Activated naive CD4-positive, alpha-beta T cell treated with anti-CD3 and anti-CD28 coated beads, Interleukin-2, amount 10 ng/mL, durations not matched to agents 7 days and 5 days (primary cell): ENCODE results near the gene SLC35F4.
"Not testable (repeated sequence)": the region's sequence is repeated elsewhere in the genome, so short reads cannot be mapped to it uniquely, and the experiment has no call there.

Experiments used
- CTCF ChIA-PET: fragments of 350-600 bp; sonication (Branson Sonifier 250); formaldehyde crosslinking; loops from one replicate; lab custom pipeline; 2021; ENCODE audit warnings: antibody characterized with exemption; lab: Charles Lee
- DNase-seq: peaks from one replicate; pipeline ENCODE4 v3.0.0-alpha.2; 2020
- H3K27ac Mint-ChIP-seq: one replicate; pipeline ENCODE4 v1.8.0; 2021; ENCODE audit warnings: mild to moderate bottlenecking, moderate library complexity, mixed read lengths
- H3K27me3 Mint-ChIP-seq: one replicate; pipeline ENCODE4 v1.8.0; 2021; ENCODE audit warnings: mild to moderate bottlenecking, mixed read lengths
- H3K36me3 Mint-ChIP-seq: one replicate; pipeline ENCODE4 v1.8.0; 2021; ENCODE audit warnings: mixed read lengths
- H3K4me1 Mint-ChIP-seq: one replicate; pipeline ENCODE4 v1.8.0; 2021; ENCODE audit warnings: mixed read lengths
- H3K4me3 Mint-ChIP-seq: one replicate; pipeline ENCODE4 v1.8.0; 2021; ENCODE audit warnings: mild to moderate bottlenecking, moderate library complexity, mixed read lengths
- H3K9me3 Mint-ChIP-seq: one replicate; pipeline ENCODE4 v1.8.0; 2021; ENCODE audit warnings: mixed read lengths

The SLC35F4 gene

DNA sequence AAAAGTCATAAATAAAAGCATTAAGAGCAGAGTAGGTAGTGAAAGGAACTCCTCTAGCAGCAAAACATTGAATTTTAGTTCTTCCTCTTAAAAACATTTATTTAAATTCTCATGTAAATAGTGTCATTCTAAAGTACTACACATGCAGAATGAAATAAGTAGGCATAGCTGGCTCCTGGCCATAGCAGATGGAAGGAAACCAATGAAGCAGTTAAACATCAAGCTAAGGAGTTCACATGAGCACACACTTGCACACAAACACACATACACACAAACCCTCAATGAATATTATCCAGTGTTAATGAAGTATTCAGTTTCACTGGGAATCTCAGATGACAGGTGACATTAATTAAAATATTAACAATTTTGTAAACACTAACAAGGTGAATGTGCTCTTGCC is 69.3 kb downstream of the SLC35F4 start:
- peaks cover 1% of the 10 kb centered on the region for H3K9me3 Mint-ChIP-seq

DNA sequence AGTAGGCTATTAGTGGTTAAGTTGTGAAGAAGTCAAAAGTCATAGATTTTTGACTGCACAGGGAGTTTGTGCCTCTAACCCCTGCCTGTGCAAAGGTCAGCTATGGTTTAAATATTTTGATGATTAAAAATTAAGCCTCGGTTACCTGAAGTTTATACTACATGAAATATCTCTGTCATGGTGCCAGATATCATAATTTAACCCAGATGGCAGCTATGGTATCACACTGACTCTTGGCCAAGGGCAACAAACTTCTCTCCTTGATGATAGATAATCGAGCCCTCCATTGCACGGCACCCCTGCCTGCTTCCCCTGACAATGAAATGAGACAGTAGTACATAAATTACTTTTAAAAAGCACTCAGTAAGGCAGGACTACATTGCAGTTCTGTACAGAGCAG is 80.8 kb downstream of the SLC35F4 start:
- H3K27ac Mint-ChIP-seq = no peak overlapping the region
- H3K36me3 Mint-ChIP-seq = no peaks in the 10 kb centered on the region
- DNase-seq = no peak
- peaks cover 21% of the 10 kb centered on the region for H3K9me3 Mint-ChIP-seq
- H3K4me1 Mint-ChIP-seq = no peaks in the 10 kb centered on the region
- CTCF ChIA-PET = no interaction called here
- H3K27me3 Mint-ChIP-seq = no peaks in the 10 kb centered on the region
- no peak overlapping the region for H3K4me3 Mint-ChIP-seq

More for the DNA sequence above, 69.3 kb downstream of the SLC35F4 start:
- no peak overlapping the region for H3K4me3 Mint-ChIP-seq
- no peaks in the 10 kb centered on the region for H3K36me3 Mint-ChIP-seq
- no peak for DNase-seq
- H3K27me3 Mint-ChIP-seq = no peaks in the 10 kb centered on the region
- no peak overlapping the region for H3K27ac Mint-ChIP-seq
- CTCF ChIA-PET = no interaction called here
- H3K4me1 Mint-ChIP-seq = no peaks in the 10 kb centered on the region

DNA sequence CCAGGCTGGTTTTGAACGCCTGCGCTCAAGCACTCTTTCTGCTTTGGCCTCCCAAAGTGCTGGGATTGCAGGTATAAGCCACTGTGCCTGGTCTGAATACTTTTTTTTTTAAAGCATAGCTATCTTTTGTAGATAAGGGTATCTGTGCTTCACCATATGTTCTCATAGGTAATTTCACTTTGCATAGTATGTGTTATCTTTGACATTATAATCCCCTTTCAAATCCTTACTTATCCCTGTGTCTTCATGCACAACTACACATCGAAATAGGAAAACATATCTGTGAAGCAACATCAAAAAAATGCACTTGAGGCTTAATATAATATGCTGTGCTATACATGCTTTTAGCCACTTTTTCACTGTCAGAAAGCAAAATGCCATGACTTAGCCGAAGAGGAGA is 94.1 kb downstream of the SLC35F4 start:
- Mint-ChIP-seq H3K27me3 (no peaks in the 10 kb centered on the region), H3K4me1 (no peaks in the 10 kb centered on the region), H3K9me3 (peaks cover 6% of the 10 kb centered on the region), H3K36me3 (no peaks in the 10 kb centered on the region), H3K4me3 (no peak overlapping the region), H3K27ac (no peak overlapping the region)
- DNase-seq = no peak
- CTCF ChIA-PET = no interaction called here

DNA sequence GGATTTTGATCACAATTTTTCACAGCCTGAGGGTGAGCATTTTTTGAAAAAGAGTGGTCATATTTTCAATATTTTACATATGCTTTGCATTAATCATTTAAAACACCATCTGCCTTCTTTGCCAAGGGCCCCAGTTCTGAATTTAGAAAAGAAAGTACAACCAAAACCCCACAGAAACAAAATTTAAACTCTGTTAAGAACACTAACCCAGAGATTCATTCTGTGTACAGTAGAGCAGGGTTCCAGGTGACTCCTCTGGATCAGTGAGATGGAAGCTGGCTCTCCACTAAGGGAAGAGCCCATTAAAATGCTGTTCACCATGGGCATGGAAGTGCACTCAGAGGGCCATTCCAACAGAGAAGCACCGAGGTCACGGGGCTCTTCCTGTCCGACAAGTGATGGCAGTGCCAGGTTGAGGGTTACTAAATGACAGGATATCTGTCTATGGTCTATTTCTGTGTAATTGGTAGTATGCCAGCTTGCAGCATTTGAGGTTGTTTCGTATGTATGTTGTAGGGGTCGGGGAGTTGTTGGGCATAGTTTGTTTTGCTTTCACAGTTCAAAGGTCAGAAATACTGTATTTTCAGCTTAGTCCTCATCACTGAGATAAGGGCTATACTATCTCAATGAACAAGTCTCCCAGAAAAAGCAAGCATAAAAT is 95.9 kb downstream of the SLC35F4 start:
- Mint-ChIP-seq H3K9me3 (peaks cover 3% of the 10 kb centered on the region), H3K4me1 (no peaks in the 10 kb centered on the region), H3K4me3 (no peak overlapping the region), H3K27me3 (no peaks in the 10 kb centered on the region), H3K27ac (no peak overlapping the region), H3K36me3 (no peaks in the 10 kb centered on the region)
- DNase-seq = no peak
- CTCF ChIA-PET = no interaction called here

DNA sequence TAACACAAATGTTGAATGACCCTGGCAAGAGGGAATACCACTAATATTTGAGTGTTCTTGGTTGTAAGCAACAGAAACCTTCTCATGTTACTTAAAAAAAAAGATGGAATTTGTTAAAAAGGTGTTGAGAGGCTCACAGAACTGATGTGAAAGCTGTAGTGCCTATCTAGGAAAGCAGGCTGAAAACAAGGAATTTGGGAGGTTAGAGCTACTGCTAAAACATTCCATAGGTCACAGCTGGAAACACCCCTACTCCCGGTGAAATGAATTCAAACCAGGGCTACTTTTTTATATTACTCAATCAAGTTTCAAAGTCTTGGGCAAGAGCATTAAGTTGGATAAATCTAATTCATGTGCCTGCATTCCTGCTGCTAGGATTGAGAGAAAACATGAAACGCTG is 104.1 kb downstream of the SLC35F4 start:
- Mint-ChIP-seq H3K27me3 (no peaks in the 10 kb centered on the region), H3K9me3 (peaks cover 2% of the 10 kb centered on the region), H3K36me3 (no peaks in the 10 kb centered on the region), H3K27ac (no peak overlapping the region), H3K4me1 (no peaks in the 10 kb centered on the region), H3K4me3 (no peak overlapping the region)
- no peak for DNase-seq
- CTCF ChIA-PET = no interaction called here

DNA sequence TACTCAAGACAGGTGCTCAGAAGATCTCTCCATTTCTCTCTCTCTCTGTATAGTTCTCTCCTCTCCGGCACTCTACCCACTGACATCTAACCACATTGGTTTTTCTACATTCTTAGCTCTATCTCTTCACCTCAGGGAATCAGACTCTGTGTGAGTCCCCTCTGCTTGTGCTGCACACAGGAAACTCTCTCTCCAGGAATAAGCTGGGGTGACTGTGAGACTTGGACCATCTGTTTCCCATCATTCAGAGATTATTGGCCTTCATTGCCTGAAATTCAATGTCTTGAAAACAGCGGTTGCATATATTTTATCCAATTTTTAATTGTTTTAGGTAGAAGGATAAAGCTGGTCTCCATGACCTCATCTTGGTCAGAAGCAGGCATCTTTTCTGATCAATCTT is 105.0 kb downstream of the SLC35F4 start:
- Mint-ChIP-seq H3K4me1 (no peaks in the 10 kb centered on the region), H3K9me3 (peaks cover 2% of the 10 kb centered on the region), H3K27me3 (no peaks in the 10 kb centered on the region), H3K27ac (no peak overlapping the region), H3K4me3 (no peak overlapping the region), H3K36me3 (no peaks in the 10 kb centered on the region)
- CTCF ChIA-PET = no interaction called here
- DNase-seq = no peak

DNA sequence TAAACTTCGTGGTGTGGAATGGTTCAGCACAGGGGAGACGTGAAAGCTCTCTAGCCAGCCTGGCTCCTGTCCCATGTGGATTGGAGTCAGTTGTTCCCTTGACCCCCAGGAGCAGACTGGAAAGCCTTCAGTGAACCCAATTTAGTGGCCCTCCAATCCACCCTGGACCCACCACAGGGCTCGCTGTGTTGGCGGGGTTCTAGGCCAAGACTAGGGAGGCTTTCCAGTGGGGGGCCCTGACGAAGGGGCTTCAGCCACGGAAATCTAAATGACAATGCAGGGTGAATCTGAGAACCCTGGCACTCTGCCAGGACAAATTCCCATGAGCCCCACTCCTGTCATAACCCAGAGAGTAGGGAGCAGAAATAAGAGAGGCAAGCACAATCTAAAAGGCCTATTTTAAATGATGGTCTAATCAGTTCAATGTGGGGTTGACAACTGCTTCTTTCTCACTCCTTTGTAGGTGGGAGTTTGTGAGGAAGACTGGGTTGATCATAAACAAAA is 110.8 kb downstream of the SLC35F4 start:
- Mint-ChIP-seq H3K4me1 (no peaks in the 10 kb centered on the region), H3K4me3 (no peak overlapping the region), H3K27ac (no peak overlapping the region), H3K27me3 (no peaks in the 10 kb centered on the region), H3K36me3 (no peaks in the 10 kb centered on the region), H3K9me3 (peaks cover 6% of the 10 kb centered on the region)
- no peak for DNase-seq
- CTCF ChIA-PET = no interaction called here

DNA sequence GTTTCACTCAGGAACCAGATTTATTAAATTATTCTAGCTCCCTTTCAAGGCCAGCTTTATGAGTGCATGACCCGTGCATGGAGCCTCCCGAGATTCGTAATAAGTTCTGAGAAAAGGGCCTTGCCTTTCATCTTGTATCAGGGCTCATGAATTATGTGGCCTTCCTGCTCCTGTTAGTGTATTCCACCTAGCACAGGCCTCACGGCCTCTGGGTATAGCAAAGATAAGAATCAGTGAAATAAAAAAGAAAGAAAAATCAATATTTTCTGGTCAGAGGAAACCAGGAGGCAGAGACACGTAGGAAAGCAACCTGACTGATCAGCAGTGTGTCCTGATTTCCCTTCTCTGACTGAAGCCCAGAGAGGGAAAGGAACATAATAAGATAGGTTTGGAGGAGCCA is 111.4 kb downstream of the SLC35F4 start:
- H3K4me1 Mint-ChIP-seq = no peaks in the 10 kb centered on the region
- no peaks in the 10 kb centered on the region for H3K27me3 Mint-ChIP-seq
- H3K4me3 Mint-ChIP-seq = no peak overlapping the region
- DNase-seq = no peak
- CTCF ChIA-PET = no interaction called here
- no peak overlapping the region for H3K27ac Mint-ChIP-seq
- H3K36me3 Mint-ChIP-seq = no peaks in the 10 kb centered on the region
- peaks cover 6% of the 10 kb centered on the region for H3K9me3 Mint-ChIP-seq

DNA sequence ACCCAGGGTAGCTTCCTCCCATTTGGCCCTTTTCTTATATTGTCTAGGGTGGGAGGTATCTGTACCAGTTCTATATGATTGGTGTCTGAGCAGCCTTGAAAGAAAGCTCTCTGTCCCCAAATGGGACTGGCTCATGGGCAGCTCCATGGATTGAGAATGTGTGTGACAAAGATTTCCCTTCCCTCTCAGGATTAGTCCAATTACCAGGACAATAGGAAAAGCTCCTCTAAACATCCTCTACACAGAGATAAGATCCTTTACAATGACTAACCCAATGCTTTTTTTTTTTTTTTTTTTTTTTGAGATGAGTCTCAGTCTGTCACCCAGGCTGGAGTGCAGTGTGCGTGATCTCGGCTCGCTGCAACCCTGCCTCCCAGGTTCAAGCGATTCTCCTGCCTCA is 112.1 kb downstream of the SLC35F4 start:
- no peaks in the 10 kb centered on the region for H3K27me3 Mint-ChIP-seq
- DNase-seq = no peak
- H3K36me3 Mint-ChIP-seq = no peaks in the 10 kb centered on the region
- no peak overlapping the region for H3K27ac Mint-ChIP-seq
- peaks cover 6% of the 10 kb centered on the region for H3K9me3 Mint-ChIP-seq
- H3K4me1 Mint-ChIP-seq = no peaks in the 10 kb centered on the region
- no peak overlapping the region for H3K4me3 Mint-ChIP-seq
- CTCF ChIA-PET = no interaction called here

DNA sequence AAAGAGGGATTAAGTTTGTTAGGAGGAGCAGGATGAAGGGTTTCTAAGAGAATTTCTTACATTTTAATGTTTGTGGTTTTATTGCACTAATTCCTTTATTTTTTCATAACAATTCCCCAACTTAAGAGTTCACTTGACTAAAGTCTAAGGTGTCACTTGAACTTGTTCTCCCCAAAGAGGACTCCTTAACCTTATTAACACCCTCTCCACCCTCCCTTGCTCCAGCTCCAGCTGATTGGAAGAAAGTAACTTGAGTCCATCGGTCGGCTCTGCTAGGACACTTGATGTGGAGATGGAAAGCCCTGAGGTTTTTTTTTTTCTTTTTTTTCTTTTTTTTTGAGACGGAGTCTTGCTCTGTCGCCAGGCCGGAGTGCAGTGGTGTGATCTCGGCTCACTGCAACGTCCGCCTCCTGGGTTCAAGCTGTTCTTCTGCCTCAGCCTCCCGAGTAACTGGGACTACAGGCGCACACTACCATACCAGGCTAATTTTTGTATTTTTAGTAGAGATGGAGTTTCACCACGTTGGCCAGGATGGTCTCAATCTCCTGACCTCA is 113.7 kb downstream of the SLC35F4 start:
- H3K9me3 Mint-ChIP-seq, DNase-seq, H3K27ac Mint-ChIP-seq, H3K27me3 Mint-ChIP-seq, CTCF ChIA-PET, H3K36me3 Mint-ChIP-seq, H3K4me3 Mint-ChIP-seq, H3K4me1 Mint-ChIP-seq: not testable (repeated sequence)

DNA sequence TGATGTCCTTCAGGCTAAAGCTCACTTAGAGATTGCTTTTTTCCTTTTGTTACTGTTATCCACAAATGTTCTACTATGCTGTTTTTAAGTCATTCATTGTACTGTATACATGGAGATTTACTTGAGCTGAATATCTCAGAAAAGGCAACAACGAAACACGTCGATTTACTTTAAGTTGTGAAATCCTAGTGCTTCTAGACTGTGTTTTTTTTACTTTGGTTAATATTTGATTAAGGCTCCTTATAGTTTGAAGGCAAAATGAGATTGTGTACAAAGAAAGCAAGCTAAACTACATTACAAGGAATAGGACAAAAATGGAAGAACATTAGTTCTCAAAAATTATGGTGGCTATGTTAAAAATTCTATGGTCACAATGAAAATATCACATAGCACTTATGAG is 114.5 kb downstream of the SLC35F4 start:
- CTCF ChIA-PET = no interaction called here
- Mint-ChIP-seq H3K36me3 (no peaks in the 10 kb centered on the region), H3K4me1 (no peaks in the 10 kb centered on the region)

DNA sequence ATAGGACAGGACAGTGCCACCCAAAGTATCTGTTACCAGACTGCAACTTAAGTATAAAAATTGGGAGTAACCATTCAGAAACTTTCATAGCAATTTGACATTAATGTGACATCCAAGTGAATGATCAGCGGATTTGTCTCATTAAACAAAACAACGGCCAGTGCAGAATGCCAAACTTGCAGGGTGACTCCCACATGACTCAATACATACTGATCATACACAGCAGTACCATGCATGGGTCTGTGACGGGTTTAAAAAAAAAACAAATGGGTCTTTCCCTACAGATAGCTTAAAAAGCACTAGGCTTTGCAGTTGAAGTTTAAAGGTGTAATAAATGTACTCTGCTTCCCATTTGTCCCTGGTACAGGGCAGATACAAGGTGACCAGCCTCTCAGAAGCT is 116.6 kb downstream of the SLC35F4 start:
- no peak for DNase-seq
- H3K4me3 Mint-ChIP-seq = no peak overlapping the region
- H3K9me3 Mint-ChIP-seq = peaks cover 6% of the 10 kb centered on the region
- H3K27me3 Mint-ChIP-seq = no peaks in the 10 kb centered on the region
- H3K4me1 Mint-ChIP-seq = no peaks in the 10 kb centered on the region
- CTCF ChIA-PET = no interaction called here
- no peaks in the 10 kb centered on the region for H3K36me3 Mint-ChIP-seq
- H3K27ac Mint-ChIP-seq = no peak overlapping the region

More for the DNA sequence above, 114.5 kb downstream of the SLC35F4 start:
- Mint-ChIP-seq H3K27me3 (no peaks in the 10 kb centered on the region), H3K4me3 (no peak overlapping the region), H3K27ac (no peak overlapping the region), H3K9me3 (peaks cover 4% of the 10 kb centered on the region)
- no peak for DNase-seq

DNA sequence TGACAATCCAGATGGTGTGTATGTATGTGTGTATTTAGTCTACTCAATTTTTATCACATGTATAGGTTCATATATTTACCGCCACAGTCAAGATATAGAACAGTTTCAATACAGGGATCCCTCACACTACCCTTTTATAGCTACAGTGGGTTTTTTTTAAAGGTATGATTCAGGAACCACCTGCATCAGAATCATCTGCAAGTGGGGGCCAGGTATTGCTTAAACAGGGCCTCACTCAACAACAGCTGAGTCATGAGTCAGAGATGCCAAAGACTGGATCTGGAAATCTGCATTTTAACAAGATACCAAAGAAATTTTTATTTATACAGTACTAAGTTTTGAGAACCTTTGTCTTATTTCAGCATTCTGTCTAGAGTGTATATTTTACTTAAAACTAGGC is 117.6 kb downstream of the SLC35F4 start:
- no peaks in the 10 kb centered on the region for H3K36me3 Mint-ChIP-seq
- no peaks in the 10 kb centered on the region for H3K4me1 Mint-ChIP-seq
- H3K27ac Mint-ChIP-seq = no peak overlapping the region
- CTCF ChIA-PET = interaction anchor here (0.9 kb wide), 1 partner anchor 16 kb away, joined by 3 read pairs; no protein-coding TSS in a partner anchor
- no peak for DNase-seq
- H3K9me3 Mint-ChIP-seq = peaks cover 2% of the 10 kb centered on the region
- no peak overlapping the region for H3K4me3 Mint-ChIP-seq
- H3K27me3 Mint-ChIP-seq = no peaks in the 10 kb centered on the region

DNA sequence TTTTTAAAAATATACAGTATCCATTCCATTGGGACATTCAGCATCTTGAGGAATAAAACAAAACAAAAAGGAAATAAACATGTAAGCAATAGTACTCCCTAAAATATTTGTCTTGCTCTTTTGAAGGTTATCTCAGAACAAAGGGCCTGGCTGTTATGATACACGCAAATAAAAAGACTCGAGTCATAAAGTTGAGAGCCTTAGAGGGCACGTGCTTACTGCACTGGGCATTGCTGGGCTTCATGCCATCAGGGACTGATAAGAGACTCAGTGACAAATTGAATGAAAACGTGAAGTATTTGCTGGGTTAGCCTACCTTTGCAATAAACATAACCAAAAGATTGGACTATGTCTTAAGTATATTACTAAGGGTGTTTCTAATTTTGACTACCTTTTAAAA is 118.9 kb downstream of the SLC35F4 start:
- no peaks in the 10 kb centered on the region for H3K4me1 Mint-ChIP-seq
- peaks cover 2% of the 10 kb centered on the region for H3K9me3 Mint-ChIP-seq
- DNase-seq = no peak
- H3K36me3 Mint-ChIP-seq = no peaks in the 10 kb centered on the region
- H3K4me3 Mint-ChIP-seq = no peak overlapping the region
- CTCF ChIA-PET = no interaction called here
- H3K27ac Mint-ChIP-seq = no peak overlapping the region
- no peaks in the 10 kb centered on the region for H3K27me3 Mint-ChIP-seq

DNA sequence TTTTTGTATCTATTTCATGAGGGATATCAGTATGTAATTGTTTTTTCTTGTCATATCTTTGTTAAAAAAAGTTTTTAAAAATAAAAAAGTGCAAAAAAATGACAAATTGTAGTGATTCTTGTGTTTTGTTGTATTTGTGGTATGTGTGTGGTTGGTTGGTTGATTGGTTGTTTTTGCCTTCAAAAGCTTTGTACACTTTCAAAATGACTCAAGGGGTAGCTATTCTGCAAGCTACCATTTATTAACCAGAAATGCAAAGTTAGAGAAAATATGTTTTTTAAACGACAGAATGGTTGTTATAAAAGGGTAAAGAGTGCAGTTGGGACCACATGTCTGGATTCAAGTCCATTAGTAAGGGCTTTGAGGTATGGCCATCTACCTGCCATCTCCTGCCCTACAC is 119.3 kb downstream of the SLC35F4 start:
- H3K36me3 Mint-ChIP-seq = no peaks in the 10 kb centered on the region
- H3K4me1 Mint-ChIP-seq = no peaks in the 10 kb centered on the region
- H3K4me3 Mint-ChIP-seq = no peak overlapping the region
- H3K27me3 Mint-ChIP-seq = no peaks in the 10 kb centered on the region
- H3K27ac Mint-ChIP-seq = no peak overlapping the region
- H3K9me3 Mint-ChIP-seq = peaks cover 2% of the 10 kb centered on the region
- no peak for DNase-seq
- CTCF ChIA-PET = no interaction called here
